Measurements from ENCODE around the gene LRRC8A.

GRCh38 chr9:128841694-128842492, 40.0 kb upstream of the LRRC8A start:
- TF ChIP-seq POLR2A (IDR thresholded peaks at IDR 0.05; ENCODE audit: low read depth, low read length) (no peak), CHD1 (IDR thresholded peaks at IDR 0.05; ENCODE audit: low read depth, low read length) (no peak)
